Hindlimb muscle (tissue), 1 donor: ENCODE measurements around the gene MRTO4. TPM values are rescaled to one million over a fixed set of nuclear protein-coding genes. Genes with fewer than 3 reads are reported as not detected.
"Not testable (repeated sequence)": the region's sequence is repeated elsewhere in the genome, so short reads cannot be mapped to it uniquely, and the experiment has no call there.

Source experiments
- DNase-seq: peaks from one replicate; pipeline ENCODE4 v3.0.0-alpha.2; 2013
- polyA plus RNA-seq: library from polyadenylated mRNA; unstranded; fragments of 120-200 nt; gene quantifications from one replicate; pipeline ENCODE4 v1.2.1, GENCODE V29; 2013; ENCODE audit not compliant: insufficient read length

Gene MRTO4
- 29.1 TPM for polyA plus RNA-seq

DNA sequence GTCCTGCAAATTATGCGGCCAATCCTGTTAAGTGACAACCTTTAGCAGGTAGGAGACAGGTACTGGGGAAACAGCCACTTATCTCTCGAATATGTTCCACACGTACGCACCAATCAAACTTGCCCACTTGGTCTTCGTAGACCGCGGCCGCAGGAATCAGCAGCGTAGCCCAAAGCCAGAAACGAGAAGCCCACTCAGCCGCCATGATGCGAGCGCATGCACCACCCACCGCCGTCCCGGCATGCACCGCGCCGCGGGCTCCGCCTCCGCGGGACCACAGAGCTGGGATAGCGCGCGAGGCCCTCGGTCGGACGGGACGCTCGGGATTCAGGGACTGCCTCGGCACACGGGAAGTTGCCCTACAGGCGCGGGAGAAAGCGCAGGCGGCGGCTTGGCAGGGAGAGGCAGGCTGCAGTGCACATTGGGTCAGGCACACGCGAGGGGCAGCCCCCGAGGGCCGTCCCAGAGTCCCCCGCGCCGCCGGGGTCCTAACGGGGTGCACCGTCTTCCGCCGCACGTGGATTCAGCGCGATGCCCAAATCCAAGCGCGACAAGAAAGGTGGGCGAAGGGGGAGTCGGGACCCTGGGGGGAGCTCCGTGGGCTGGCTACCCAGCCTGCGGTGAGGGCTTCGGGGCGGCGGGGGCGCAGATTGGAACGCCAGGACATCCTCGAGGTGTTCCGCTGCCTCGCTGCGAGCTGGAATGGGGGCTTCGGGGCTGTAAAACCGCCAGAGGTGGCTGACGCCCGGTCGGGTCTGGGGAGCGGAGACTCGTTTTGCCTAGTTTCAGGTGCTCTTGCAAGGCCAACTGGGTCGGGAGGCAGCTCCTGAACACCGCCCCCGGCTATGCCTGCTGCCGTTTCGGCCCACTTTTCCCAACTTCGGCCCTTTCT, at the start of gene MRTO4, which contains the start of gene EMC1:
Gene MRTO4, plus strand, starts transcription at position 501 of the 892 bp plus-strand sequence. Its CDS starts 31 bp downstream, at position 532.
Gene EMC1, minus strand, starts transcription at position 220 of the 892 bp plus-strand sequence. Its CDS starts 15 bp downstream, at position 205.
- DNase-seq: peak; percentile 93

DNA sequence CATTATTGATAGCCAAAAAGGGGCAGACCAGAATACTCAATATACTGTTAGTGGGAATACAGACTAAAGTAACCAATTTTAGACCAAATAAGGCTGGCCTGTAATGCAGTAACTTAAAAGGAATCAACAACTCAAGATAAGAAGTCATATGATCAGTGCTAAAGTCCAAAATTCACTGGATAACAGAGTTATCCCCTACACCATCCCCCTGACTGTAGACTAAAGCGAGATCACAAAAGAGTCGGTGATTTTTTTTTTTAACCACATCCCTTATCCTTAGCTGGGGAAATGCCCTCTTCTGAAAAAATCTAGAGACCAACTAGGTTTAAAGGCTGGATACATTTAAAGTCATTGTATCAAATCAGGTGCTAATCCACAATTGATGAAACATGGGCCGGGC, 49.2 kb upstream of the MRTO4 start:
- DNase-seq: no peak

DNA sequence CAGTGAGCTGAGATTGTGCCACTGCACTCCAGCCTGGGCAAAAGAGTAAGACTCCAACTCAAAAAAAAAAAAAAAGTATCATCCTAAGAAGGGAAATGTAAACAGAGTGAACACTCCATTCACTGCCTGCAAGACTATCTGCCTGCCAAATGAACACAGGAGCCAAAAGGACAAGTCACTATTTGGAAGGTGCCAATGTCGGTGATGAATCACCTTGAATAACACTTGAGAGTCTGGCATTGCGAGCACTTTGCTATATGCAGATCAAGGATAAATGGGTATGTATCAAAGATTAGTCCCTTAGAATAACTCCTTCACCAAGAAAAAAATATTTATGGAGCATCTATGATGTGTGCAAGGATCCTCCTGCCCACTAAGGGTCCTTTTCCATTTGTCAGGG, 48.2 kb upstream of the MRTO4 start:
- no peak for DNase-seq

DNA sequence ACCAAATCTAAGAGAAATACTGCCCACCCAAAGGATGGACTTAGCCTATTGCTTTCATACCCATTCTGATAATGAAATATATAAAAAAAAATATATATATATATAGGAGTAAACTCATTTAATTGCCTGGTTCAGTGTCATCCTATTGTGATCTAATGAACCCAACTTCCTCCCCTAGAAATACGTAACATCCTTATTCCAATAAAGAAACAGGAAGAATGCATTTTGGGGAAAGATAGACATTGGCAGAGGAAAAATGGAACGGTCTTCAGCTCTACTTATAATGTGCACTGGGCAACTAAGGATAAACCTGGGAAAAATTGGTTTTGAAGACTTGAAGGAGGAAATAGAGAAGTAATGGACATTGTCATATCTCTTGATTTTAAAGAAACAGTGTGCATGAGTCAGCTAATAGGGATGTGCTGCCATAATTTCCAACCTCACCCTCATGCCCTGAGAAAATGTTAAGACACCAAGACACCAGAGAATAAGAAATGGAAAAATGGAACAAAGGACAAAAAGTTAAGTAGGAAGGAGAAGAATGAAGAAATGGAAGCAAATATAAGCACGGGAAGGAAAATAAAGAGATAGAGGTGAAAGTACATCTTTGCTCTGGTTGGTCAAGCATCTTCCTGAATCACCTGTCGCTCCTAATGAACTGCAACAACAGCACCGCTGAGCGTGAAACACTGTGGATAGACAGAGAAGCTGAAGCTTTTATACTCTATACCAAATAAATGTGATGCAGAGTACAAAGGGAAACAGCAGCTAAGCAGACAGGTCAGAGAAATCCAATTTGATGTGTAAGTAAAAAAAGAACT, 46.9 kb upstream of the MRTO4 start:
- DNase-seq: no peak

DNA sequence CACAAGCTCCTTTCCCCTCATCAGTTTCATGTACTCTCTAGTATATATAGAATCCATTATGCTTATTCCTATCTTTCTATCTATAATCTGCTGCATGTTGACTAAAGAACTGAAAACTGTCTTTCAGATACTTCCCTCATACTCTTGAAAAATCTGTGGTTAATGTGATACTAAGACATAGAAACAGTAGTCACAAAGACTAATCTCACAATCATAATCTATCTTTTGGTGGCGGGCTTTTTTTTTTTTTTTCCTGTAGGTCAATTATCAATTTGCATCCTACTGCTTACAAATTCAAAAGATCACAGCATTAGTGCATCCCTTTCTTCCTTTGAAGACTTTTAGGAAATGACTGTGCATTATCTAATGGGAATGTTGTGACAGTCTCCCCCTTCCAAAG, 46.2 kb upstream of the MRTO4 start:
- no peak for DNase-seq

DNA sequence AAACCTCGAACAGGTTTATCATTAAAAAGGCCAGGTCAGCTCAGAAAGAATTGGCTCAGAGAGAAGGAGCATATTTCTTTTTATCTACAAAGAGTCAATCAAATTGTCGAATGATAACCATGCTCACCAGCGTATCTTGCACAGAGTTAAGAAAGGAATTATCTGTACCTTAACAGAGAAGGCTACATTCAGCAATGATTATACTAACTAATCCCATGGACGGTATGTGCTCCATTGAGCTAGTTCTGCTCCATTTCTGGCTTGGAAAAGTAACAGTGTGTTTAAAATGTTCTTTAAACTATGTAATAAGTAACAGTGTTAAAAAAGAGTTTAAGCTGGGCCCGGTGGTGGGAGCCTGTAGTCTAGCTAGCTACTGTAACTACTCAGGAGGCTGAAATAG, 45.8 kb upstream of the MRTO4 start:
- DNase-seq: no peak

DNA sequence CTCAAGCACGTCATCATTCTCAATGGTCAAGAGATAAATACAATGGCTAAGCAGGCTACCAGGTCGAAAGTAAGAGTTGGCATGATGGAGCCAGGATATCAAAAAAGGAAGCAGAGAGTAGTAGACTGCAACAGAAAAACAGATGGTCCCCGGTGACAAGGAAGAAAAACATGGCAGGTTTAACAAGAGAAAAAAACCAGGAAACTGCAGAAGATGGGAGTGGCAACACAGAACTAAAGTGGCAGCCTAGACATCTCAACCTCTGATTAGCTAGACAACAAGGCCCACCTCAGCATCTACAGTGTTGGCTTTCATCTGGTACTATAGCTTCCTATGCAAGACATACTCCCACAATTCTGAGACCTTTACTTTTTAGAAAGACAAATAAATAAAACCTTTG, 44.7 kb upstream of the MRTO4 start:
- DNase-seq: no peak

DNA sequence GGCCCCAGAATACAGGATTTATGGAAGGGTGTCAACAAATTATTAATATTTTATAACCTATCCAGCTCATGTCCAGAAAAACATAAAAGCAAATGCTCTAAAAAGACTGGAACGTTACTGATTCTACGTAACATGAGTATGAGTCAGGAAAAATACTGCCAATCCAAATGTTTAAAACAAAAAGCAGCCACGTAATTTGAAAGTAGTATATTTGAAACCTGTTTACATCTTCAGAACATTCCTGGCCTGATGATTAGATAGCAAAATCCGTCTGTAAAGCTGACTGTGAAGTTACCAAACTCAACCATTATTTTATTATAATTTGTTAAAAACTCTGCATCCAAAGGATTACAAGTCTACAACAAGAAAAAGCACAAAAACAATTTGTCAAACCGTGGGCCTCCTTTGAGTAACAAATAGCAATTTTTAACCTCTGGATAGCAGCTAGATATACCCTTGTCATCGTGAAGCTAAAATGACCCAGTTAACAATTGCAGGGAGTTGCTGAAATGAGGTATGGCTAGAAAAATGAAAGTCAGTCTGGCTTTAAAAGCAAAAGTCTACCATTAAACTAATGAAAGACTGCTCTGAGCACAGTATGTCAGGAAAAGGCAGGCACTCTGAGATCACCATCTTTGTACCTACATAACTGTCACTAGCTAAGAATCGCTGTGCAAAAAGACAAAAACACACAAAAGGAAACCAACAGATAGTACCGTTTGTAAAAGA, 42.7 kb upstream of the MRTO4 start:
- DNase-seq: no peak

DNA sequence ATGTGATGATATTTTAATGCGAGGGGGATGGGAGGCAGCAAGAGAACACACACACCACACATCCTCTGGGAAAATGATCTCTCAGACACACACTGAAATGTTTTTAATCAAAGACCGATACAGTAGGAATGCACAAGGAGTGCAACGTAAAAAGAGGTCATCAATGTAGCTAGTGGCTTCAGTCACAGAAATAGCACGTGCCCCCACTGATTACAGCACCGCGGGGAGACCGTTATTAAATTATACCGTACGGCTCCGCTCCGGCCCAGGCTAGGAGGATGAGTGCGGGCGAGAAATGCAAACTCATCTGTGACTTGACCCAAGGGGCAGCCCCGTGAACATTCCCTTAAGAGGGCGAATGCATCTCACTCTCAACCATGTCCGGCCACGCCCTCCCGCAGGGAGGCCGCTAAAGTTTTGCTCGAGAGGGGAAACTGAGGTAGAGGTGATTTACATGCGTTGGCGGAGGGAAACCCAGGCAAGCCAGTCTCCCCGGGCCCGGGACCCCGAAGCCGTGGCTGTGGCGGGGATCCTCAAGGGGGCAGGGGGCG, 42.1 kb upstream of the MRTO4 start:
- peak; percentile 41 for DNase-seq

DNA sequence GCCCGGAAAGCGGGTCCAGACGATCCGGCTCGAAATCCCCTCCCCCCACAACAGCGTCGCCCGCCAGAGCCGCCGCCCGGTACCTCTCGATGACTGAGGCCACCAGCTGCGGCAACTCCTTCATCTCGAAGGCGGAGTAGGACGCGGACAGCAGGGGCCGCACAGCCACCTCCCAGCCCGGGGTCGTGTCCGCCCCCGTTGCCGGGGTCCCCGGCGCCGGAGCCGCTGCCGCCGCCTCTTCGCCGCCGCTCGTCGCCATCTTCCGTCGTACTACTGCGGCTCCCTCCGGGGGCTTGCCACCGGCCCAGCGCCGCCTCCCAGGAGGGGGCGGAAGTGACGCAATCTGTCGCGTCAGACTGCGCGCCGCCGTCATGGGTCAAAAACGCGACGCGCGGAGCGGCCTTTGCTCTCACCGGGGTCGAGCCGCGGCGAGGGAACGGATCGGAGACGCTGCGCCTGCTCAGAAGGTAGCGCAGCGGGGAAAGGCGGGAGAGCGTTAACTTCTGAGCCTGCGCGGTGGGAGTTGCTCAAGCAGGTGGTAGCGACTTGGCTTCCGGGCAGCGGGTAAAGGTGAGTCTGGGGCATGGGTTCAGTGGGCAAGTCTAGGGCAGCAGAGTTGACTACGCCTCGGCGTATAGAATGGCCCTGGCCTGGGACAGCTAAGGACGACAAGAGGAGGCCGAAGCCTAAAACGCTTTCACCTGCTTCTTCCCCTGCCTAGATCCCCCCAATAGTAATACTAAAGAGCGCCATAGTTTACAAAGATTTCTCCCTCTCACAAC, 41.4 kb upstream of the MRTO4 start, which contains the start of gene UBR4:
Gene UBR4, minus strand, starts transcription at position 277 of the 782 bp plus-strand sequence. Its CDS starts 18 bp downstream, at position 259.
- DNase-seq: peak; percentile 97

DNA sequence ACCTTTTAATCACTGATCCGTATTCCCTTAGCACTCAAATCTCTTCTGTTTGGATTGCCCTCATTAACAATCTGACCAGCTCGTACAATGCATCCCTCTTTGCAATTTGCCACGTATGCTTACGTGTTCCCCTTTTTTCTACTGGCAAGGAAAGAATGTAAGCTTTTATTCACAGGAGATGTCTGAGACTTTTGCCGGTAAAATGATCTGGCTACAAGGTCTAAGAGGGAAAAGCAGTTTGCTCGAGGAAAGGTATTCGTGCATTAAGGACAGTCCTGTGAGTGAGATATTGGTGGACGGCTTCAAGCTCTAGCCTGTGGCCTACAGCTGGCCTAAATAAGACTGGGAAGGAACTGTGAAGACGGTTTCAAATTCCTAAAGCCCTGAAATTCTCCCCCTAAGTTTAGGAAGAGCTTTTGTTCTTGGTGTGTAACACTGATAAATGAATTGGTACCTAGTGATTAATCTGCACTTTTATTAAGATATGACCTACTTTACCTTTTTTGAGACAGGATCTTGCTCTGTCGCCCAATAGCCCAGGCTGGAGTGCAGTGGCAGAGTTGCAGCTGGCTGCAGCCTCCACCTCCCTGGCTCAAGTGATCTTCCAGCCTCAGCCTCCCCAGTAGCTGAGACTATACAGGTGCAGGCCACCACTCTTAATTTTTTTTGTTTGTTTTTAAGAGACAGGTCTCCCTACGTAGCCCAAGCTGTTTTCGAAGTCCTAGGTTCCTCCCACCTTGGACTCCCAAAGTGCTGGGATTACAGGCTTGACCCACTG, 40.6 kb upstream of the MRTO4 start:
- DNase-seq: no peak

DNA sequence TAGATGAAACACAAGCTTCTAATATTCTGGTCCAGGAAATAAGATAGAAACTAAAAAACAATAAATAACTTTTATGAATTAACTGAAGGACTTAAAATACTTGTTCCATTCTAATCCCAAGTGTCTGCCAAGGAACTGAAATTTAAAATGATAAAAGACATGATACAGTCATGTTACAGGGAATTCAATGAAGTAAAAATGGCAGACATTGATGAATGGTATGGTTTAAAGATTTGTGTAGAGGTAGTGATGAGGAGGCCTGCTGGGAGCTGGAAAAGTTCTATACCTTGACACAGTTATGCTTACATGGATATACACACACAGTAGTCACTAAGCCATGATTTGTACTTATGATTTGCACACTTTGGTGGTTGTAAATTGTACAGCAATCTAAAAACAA, 39.4 kb upstream of the MRTO4 start:
- DNase-seq: no peak

DNA sequence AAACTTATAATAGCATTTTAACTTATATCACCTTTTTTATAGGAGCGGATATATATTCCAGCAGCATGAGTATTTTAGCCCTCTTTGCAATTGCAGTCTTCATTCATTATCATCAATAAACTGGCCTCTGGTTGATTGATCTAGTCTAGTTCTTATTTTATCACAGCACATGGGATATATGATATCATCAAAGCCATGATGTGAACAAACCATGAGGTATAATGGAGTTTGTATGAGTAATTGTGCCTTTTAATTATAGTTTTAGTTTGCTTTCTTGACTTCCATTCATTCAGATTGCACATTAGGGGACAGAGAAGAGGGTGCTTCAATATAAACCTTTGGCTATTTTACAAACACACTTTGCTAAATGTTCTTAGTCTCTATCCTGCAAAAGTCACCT, 38.0 kb upstream of the MRTO4 start:
- no peak for DNase-seq

DNA sequence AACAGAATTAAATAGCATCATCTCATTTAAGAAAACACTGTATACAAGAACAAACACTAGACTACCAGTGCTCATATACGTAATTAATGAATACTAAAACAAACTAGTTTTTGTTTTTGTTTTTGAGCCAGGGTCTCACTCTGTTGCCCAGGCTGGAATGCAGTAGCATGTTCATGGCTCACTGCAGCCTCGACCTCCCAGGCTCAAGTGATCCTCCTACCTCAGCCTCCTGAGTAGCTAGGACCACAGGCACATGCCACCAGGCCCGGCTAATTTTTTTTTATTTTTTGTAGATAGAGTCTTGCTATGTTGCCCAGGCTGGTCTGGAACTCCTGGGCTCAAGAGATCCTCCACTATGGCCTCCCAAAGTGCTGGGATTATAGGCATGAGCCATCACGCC, 35.0 kb upstream of the MRTO4 start:
- DNase-seq: not testable (repeated sequence)

DNA sequence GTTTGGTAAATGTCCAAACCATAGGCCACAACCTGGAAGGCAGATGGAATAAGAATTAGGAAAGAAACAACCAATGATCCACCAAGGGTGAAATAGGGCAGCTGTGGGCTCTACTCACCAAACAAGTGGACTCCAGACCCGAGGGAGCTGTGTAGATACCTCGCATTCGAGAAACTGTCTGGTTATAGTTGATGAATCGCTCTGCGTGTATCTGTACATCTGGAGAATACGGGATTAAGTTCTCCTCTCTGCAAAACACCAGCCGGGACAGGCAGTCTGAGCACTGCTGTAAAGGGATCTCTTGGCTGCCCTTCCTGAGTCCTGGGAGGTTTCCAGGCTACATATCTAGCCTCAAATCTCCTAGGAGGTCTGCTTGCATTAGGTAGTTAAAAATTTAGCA, 32.2 kb upstream of the MRTO4 start:
- DNase-seq: no peak

DNA sequence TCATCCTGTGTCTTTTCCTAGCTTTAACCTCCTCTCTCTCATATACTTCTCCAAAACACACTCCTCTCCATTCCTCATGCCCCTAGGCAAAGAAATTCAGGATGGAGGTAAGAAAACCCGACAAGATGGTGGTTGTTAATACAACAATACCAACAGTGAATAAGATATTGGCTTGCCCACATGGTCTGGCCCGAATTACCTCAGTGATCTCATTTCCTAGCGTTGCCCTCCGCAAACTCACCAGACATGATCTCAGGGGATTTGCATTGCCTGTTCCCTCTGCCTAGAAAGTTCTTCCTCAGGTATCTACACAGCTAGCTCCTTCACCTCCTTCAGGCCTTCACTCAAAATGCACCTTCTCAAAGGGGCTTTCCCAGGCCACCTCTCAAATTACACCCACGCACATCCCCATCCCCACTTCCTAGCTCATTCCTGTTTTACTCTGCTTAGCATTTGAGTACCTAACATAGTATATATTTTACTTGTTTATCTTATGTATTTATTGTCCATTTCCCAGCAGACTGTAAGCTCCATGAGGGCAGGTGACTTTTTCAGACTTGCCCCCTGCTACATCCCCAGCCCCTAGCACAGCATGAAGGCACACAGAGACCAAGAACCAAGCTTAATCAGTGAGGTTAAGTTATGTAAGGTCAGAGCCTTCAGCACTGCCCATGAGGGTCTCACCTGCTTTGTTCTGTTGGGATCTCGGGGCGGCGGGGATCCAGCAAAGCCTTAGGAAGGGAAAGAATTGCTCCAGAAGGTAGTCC, 31.3 kb upstream of the MRTO4 start:
- DNase-seq: no peak

DNA sequence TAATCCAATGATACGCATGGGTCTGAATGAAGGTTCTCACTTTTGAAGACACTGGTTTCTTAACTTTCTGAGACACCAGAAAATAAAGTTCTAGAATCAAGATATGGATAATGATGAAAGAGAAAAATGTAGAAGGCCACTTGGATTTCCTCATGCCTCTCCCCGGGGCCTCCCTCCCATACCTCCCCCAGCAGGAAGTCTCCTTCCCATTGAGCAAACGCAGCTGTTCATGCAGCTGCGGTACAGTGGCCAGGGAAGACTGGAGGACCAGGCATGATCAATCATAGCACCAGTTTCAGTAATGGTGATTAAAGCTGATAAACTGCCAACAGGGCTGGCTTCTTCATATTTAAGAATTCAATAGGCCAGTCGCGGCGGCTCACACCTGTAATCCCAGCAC, 30.6 kb upstream of the MRTO4 start:
- no peak for DNase-seq

DNA sequence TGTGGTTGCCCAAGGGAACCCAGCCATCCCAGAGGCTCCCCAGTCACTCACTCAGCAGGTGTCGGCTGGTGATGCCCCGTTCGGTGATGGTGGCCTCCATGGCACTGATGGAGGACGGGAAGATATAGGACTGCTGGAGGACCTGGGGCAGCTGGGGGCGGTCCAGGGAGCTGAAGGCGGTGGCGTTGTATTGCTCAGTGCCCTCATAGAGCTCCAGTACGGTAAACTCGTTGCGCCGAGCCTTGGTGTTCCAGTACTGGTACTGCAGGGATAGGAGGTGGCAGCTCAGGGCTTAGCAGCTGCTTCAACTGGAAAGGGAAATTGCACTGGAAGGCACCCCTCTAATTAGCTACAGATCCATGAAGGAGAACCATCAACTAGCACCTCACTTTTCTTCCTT, 29.0 kb upstream of the MRTO4 start:
- DNase-seq: no peak

DNA sequence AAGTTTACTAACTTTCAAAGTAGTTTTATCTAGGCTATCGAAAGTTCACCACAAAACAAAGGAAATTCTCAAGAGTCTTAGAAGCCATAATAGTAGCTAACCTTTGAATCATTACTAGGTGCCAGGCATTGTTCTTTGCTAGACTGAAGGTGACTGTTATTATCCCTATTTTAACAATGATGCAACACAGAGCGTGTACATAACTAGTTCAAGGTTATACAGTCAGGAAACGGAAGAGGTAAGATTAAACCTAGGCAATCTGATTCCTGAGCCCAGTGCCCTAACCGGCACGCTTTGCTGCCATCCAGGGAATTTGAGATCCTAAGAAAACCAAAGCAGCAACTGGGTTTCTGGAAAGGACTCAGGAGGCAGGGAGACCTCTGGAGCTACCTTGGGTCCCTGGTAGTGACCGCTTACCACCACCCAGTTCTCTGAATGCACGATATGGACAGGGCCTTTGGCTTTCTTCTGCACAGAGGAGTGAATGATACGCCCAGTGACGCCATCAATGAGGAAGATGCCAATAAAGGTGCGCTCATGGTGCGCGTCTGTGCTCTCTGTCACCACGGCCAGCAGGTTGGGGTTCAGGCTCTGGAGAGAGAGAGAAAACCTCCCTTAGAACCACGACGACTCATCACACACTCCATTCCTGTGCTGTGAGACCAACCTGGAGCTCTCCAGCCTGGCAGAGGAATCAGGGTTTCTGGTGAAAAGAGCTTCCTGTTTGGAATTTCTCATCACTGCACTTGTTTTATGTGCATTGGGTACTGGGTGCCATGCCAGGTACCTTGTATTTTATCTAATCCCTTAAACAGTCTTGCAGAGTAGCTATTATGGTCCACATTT, 28.4 kb upstream of the MRTO4 start:
- DNase-seq: no peak
